HL-60/S4 treated with phorbol 12-myristate 13-acetate at 8.2 ng/mL for 4 days and 3 days (cell line): Measurements from ENCODE around the gene RAD51.

Experiments used
- in situ Hi-C: fragments of 300-500 bp; cut with MboI; formaldehyde crosslinking; loops from 2 replicates; pipeline ENCODE4 v1.15.0; 2022; ENCODE audit warnings: low sequenced_read_pairs

RAD51 gene

GRCh38 chr15:40776537-40777141, 81.7 kb downstream of the RAD51 start:
- in situ Hi-C loops = no loop called here
